ENCODE data around the gene SLC38A6.

Gene SLC38A6

DNA sequence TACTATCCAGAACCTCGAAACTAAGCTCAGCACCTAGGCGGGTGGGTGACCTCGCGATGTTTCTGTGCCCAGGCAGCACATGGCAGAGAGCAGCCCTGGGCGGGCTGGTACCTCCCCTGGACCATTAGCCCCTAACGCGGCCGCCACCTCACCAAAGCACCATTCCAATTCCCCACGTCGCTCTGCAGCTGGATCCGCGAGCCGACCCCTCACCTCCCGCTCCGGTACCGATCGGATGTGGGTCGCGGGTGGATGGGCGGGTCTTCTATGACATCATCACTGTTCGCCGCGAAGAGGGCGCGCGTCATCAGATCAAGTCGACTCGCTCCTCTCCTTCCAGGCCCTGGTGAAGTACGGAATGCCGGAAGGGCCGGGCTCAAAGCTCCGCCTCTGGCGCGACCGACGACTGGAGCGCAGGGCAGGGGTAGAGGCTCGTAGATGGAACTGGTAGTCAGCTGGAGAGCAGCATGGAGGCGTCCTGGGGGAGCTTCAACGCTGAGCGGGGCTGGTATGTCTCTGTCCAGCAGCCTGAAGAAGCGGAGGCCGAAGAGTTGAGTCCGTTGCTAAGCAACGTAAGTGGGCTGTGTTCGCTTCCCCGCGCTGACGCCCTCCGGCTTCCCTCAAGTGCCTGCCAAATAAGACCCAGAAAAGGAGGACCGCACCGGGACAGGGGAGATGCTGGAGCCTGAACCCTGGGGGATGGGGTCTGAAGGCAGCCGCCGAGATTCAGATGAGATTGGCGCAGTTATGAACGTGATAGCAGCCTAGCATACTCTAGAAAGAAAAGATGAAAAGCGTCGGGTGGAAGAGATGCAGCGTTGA is at the start of gene SLC38A6, which contains the start of gene TRMT5:
Gene SLC38A6 (plus strand): TSS at position 435 of the 822 bp plus-strand sequence. CDS start 33 bp downstream, at position 468.
Gene TRMT5 (minus strand): TSS at position 269 of the 822 bp plus-strand sequence. CDS start 106 bp downstream, at position 163.
- no peaks in the 10 kb centered on the region for H3K27me3 Mint-ChIP-seq

DNA sequence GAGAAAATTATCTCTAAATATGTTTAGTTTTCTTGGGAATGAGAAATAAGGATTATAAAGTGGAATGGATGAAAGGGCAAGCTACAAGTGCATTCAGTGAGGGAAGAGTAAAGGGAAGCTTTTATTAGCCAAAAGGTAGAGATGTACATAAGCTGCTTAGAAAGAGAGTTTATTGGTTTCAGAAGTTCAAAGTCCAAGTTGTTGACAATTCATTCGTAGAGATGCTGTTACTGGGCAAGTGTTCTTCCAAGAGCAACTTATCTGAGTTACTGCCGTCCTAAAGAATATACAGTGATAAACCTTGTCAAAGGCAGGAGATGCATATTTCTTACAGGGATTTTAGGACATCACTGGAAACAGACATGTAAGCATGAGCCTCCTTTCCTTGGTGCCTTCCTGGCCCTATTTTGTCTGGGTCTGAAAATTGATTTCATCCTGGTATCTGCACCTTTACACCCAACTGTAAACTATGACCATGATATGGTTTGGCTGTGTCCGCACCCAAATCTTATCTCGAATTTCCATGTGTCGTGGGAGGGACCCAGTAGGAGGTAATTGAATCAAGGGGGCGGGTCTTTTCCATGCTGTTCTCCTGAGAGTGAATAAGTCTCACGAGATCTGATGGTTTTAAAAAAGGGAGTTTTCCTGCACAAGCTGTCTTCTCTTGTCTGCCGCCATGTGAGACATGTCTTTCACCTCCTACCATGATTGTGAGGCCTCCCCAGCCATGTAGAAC is 47.0 kb upstream of the SLC38A6 start:
- no peaks in the 10 kb centered on the region for H3K27me3 Mint-ChIP-seq
- peaks cover 20% of the 10 kb centered on the region for H3K36me3 Mint-ChIP-seq
- no peak for ATAC-seq
- H3K9me3 Mint-ChIP-seq, result no peaks in the 10 kb centered on the region
- no peak overlapping the region for H3K4me3 Mint-ChIP-seq
- no peak overlapping the region for H3K27ac Mint-ChIP-seq
- H3K4me1 Mint-ChIP-seq, result no peaks in the 10 kb centered on the region

More for the DNA sequence above, at the start of gene SLC38A6, which contains the start of gene TRMT5:
- peak; percentile 93 for ATAC-seq
- H3K9me3 Mint-ChIP-seq, result no peaks in the 10 kb centered on the region
- H3K36me3 Mint-ChIP-seq, result peaks cover 27% of the 10 kb centered on the region
- H3K27ac Mint-ChIP-seq, result no peak within 1 kb of the TSS
- no peak within 1 kb of the TSS for H3K4me3 Mint-ChIP-seq
- peaks cover 16% of the 10 kb centered on the region for H3K4me1 Mint-ChIP-seq

DNA sequence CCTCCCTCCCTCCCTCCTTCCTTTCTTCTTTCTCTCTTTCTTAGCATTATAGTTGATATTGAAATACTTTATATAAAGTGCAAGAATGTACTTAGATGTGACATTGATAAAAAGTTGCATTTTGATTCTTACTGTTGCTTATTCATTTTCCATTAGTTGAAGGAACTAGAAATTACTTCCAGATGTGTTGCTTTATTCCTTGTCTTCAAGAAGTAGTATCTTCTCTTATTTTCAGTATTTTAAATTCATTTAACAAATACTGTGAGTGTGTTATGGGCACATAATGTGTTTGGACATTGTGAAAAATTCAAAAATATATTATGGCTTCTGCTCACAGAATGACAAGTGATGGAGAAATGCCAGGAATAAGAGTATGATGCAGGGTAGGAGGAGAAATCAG is 45.7 kb upstream of the SLC38A6 start:
- H3K4me1 Mint-ChIP-seq, result peaks cover 4% of the 10 kb centered on the region
- no peaks in the 10 kb centered on the region for H3K9me3 Mint-ChIP-seq
- ATAC-seq, result no peak
- no peak overlapping the region for H3K4me3 Mint-ChIP-seq
- H3K27me3 Mint-ChIP-seq, result no peaks in the 10 kb centered on the region
- no peak overlapping the region for H3K27ac Mint-ChIP-seq
- H3K36me3 Mint-ChIP-seq, result peaks cover 24% of the 10 kb centered on the region

DNA sequence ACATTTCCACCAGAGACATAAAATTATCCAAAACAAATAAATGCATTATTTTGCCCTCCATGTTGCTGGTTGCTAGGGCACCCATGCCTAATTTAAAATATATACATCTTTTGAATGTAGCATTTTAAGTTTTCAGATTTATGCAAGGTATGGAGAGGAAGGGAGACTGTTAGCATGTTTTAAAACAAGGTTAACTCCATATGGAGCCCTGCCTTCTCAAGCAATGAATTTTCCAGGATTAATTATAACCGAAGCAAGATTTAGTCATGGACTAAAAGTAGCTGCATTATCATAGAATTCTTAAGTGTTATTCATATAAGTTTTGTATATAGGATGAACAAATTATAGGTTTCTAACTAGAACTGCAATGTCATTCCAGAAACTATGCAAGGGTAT is 37.4 kb upstream of the SLC38A6 start:
- peaks cover 3% of the 10 kb centered on the region for H3K9me3 Mint-ChIP-seq
- H3K4me1 Mint-ChIP-seq, result peaks cover 16% of the 10 kb centered on the region
- H3K27ac Mint-ChIP-seq, result no peak overlapping the region
- ATAC-seq, result no peak
- H3K27me3 Mint-ChIP-seq, result no peaks in the 10 kb centered on the region
- peaks cover 33% of the 10 kb centered on the region for H3K36me3 Mint-ChIP-seq
- H3K4me3 Mint-ChIP-seq, result no peak overlapping the region

DNA sequence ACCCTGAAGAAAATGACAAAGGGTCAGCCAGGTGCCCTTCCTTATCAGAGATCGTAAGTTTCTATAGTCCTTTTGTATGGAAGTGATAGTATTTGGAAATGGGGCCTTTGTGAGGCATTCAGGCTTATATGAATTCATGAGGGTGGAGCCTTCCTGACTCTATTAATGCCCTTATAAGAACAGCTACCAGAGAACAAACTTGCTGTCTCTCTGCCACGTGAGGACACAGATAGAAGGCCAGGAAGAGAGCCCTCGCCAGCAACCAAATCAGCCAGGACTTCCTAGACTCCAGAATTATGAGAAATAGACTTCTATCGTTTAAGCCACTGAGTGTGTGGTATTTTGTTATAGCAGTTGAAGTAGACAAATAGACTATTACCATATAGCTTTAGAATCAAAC is 36.8 kb upstream of the SLC38A6 start:
- H3K4me3 Mint-ChIP-seq, result no peak overlapping the region
- no peak for ATAC-seq
- H3K27me3 Mint-ChIP-seq, result no peaks in the 10 kb centered on the region
- H3K27ac Mint-ChIP-seq, result no peak overlapping the region
- peaks cover 28% of the 10 kb centered on the region for H3K36me3 Mint-ChIP-seq
- peaks cover 3% of the 10 kb centered on the region for H3K9me3 Mint-ChIP-seq
- H3K4me1 Mint-ChIP-seq, result peaks cover 15% of the 10 kb centered on the region

DNA sequence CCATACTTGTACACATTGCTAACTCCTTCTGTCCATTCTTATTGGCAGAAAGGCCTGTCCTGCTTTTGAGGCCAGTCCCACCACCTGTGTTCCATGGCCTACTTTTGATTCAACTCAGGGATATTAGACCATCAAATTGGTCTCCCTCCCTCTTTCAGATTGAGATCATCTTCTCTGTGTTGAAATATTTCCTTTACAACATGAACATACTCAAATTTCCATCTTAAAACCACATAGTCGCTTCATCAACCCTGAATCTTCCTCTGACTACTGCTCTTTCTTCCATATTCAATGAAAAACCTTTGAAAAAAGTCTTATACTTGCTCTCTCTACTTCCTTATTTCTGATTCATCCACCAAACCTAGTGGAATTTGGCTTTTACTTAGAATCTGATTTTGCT is 35.1 kb upstream of the SLC38A6 start:
- no peak for ATAC-seq
- Mint-ChIP-seq H3K9me3 (peaks cover 3% of the 10 kb centered on the region), H3K4me3 (no peak overlapping the region), H3K36me3 (peaks cover 25% of the 10 kb centered on the region), H3K27me3 (no peaks in the 10 kb centered on the region), H3K27ac (peak overlapping the region; percentile 22), H3K4me1 (peaks cover 12% of the 10 kb centered on the region)

DNA sequence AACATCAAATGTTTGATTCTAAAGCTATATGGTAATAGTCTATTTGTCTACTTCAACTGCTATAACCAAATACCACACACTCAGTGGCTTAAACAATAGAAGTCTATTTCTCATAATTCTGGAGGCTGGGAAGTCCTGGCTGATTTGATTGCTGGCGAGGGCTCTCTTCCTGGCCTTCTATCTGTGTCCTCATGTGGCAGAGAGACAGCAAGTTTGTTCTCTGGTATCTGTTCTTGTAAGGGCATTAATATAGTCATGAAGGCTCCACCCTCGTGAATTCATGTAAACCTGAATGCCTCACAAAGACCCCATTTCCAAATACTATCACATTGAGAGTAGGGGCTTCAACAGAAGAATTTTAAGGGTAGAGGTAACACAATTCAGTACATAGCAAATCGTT is 34.3 kb upstream of the SLC38A6 start:
- no peak overlapping the region for H3K4me3 Mint-ChIP-seq
- peaks cover 12% of the 10 kb centered on the region for H3K4me1 Mint-ChIP-seq
- H3K9me3 Mint-ChIP-seq, result peaks cover 3% of the 10 kb centered on the region
- H3K36me3 Mint-ChIP-seq, result peaks cover 19% of the 10 kb centered on the region
- ATAC-seq, result no peak
- no peaks in the 10 kb centered on the region for H3K27me3 Mint-ChIP-seq
- peak overlapping the region; percentile 22 for H3K27ac Mint-ChIP-seq

DNA sequence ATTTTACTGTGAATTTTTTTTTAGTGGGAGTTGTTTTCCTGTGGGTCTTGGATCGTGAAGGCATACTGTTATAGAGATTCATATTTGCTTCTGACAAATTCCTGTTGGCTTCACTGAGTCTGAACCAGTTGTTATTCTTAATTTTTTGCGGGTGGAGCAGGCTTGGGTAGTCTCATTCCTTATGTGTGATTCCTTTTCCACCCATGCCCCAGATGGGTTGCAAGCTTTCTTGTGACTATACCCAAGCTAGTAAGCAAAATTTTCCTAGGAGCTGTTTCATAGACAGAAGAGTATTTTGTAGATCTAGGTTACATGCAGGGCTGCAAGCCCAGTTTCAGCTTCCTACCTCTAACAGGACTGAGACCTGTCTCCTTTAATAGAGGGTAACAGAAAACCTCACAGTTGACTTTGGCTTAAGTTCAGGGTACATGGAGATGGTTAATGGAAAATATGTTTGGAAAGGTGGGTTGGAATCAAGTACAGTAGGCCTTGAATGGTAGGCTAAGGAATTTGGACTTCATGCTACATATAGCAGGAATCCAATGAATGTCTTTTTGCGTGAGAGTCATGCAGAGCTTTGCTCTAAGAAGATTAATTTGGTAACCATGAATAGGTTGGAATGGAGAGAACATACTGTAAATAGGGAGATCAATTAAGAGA is 29.1 kb upstream of the SLC38A6 start:
- no peak for ATAC-seq

DNA sequence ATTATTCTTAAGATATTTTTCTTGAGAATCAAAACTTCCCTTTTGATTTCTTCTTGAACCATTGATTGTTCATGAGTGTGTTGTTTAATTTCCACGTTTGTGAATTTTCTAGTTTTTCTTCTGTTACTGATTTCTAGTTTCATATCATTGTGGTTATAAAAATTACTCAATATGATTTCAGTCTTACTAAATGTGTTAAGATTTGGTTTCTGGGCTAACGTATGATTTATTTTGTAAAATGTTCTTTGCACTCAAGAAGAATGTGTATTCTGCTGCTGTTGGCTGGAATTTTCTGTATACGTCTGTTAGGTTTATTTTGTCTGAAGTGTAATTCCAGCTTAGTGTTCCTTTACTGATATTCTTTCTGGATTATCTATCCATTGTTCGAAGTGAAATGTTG is 24.8 kb upstream of the SLC38A6 start:
- H3K4me1 Mint-ChIP-seq, result no peaks in the 10 kb centered on the region
- H3K27ac Mint-ChIP-seq, result no peak overlapping the region
- H3K36me3 Mint-ChIP-seq, result peaks cover 52% of the 10 kb centered on the region
- H3K4me3 Mint-ChIP-seq, result no peak overlapping the region
- H3K27me3 Mint-ChIP-seq, result no peaks in the 10 kb centered on the region
- ATAC-seq, result no peak
- H3K9me3 Mint-ChIP-seq, result peaks cover 28% of the 10 kb centered on the region

More for the DNA sequence above, 29.1 kb upstream of the SLC38A6 start:
- no peak overlapping the region for H3K27ac Mint-ChIP-seq
- peaks cover 20% of the 10 kb centered on the region for H3K36me3 Mint-ChIP-seq
- no peaks in the 10 kb centered on the region for H3K4me1 Mint-ChIP-seq
- no peak overlapping the region for H3K4me3 Mint-ChIP-seq
- H3K27me3 Mint-ChIP-seq, result no peaks in the 10 kb centered on the region
- peaks cover 12% of the 10 kb centered on the region for H3K9me3 Mint-ChIP-seq

DNA sequence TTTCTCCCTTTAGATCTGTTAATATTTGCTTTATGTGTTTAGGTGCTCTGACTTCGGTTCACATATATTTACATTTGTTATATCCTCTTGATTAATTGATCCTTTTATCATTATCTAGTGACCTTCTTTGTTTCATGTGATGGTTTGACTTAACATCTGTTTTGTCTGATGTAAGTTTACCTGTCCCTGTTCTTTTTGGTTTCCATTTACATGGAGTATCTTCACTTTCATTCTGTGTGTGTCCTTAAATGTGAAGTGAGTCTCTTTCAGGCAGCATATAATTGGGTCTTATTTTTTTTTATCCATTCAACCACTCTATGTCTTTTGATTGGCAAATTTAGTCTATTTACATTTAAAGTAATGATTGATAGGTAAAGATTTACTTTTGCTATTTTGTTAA is 24.4 kb upstream of the SLC38A6 start:
- no peaks in the 10 kb centered on the region for H3K4me1 Mint-ChIP-seq
- ATAC-seq, result no peak
- no peak overlapping the region for H3K27ac Mint-ChIP-seq
- peaks cover 28% of the 10 kb centered on the region for H3K9me3 Mint-ChIP-seq
- no peaks in the 10 kb centered on the region for H3K27me3 Mint-ChIP-seq
- peaks cover 57% of the 10 kb centered on the region for H3K36me3 Mint-ChIP-seq
- H3K4me3 Mint-ChIP-seq, result no peak overlapping the region

DNA sequence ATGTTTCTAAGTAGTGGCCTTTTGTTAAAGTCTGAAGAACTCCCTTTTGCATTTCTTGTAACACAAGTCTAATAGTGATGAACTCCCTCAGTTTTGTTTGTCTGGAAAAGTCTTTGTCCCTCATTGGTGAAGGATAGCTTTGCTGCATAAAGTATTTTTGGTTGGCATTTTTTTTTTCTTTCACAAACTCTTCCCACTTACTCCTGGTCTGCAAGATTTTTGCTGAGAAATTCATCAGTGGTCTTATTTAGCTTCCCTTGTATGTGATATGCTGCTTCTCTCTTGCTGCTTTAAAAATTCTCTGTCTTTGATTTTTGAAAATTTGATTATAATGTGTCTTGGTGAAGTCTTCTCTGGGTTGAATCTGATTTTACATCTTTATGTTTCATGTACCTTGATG is 22.9 kb upstream of the SLC38A6 start:
- no peak overlapping the region for H3K4me3 Mint-ChIP-seq
- H3K36me3 Mint-ChIP-seq, result peaks cover 57% of the 10 kb centered on the region

DNA sequence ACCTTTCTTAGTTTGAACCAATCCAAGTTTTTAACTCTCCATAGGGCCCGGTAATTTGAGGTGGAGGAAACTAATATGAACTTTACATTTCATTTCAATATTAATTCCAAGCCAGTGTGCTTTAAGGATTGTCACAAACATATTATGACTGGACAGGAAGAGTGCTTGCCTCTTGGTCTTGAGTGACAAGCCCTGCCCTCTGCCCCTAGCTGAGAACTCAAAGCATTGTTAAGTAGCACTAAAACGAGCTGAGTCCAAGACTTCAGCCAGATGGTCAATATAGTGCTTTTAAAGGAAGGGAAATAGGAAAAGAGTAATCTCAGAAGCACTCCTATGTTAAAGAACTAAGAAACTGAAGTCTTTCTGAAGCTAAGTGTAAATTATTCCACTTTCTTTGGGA is 17.3 kb upstream of the SLC38A6 start:
- H3K4me3 Mint-ChIP-seq, result no peak overlapping the region
- no peaks in the 10 kb centered on the region for H3K27me3 Mint-ChIP-seq
- H3K36me3 Mint-ChIP-seq, result peaks cover 28% of the 10 kb centered on the region
- H3K9me3 Mint-ChIP-seq, result peaks cover 9% of the 10 kb centered on the region
- no peak for ATAC-seq
- no peak overlapping the region for H3K27ac Mint-ChIP-seq
- H3K4me1 Mint-ChIP-seq, result no peaks in the 10 kb centered on the region

More for the DNA sequence above, 22.9 kb upstream of the SLC38A6 start:
- Mint-ChIP-seq H3K27me3 (no peaks in the 10 kb centered on the region), H3K4me1 (no peaks in the 10 kb centered on the region), H3K9me3 (peaks cover 28% of the 10 kb centered on the region), H3K27ac (no peak overlapping the region)
- no peak for ATAC-seq

DNA sequence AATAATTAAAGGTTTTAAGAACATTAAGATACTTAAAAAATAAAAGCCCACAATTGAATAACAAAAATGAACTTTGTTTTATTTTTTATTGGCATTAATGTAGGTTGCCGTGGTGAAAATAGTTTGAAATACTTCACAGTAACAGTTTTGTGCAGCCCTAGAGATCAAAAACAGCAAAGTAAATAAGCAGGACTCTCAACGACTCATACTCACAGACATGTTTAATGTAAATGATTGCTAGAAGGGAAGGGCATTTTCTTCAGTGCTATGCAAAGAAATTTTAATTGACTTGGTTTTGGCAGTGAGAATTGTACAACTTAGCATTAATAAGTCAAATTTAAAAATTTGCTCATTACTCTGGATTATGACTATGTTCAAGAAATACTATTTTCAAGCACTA is 16.1 kb upstream of the SLC38A6 start:
- Mint-ChIP-seq H3K27ac (no peak overlapping the region), H3K27me3 (no peaks in the 10 kb centered on the region), H3K4me3 (no peak overlapping the region), H3K36me3 (peaks cover 17% of the 10 kb centered on the region), H3K9me3 (peaks cover 5% of the 10 kb centered on the region), H3K4me1 (no peaks in the 10 kb centered on the region)
- ATAC-seq, result no peak

DNA sequence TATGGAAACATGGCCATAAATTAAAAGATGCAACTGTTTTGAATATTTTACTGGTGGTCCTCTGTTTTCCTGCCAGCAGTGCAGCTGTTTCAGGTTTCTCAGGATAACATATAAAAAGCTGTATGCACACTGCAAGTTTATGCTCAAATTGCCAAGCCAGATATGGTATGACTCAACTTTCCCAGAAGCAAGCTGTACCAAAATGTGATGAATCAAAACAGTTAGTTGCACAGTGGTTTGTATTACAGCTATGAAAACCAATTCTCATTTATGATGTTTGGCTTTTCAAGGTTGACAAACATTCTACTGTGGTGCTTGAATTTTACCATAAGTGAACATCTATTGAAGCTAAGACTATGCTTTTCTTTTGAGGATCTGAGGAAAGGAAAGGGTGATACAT is 15.6 kb upstream of the SLC38A6 start:
- Mint-ChIP-seq H3K4me1 (no peaks in the 10 kb centered on the region), H3K9me3 (peaks cover 3% of the 10 kb centered on the region), H3K27me3 (no peaks in the 10 kb centered on the region), H3K36me3 (peaks cover 12% of the 10 kb centered on the region), H3K4me3 (no peak overlapping the region), H3K27ac (no peak overlapping the region)
- no peak for ATAC-seq

DNA sequence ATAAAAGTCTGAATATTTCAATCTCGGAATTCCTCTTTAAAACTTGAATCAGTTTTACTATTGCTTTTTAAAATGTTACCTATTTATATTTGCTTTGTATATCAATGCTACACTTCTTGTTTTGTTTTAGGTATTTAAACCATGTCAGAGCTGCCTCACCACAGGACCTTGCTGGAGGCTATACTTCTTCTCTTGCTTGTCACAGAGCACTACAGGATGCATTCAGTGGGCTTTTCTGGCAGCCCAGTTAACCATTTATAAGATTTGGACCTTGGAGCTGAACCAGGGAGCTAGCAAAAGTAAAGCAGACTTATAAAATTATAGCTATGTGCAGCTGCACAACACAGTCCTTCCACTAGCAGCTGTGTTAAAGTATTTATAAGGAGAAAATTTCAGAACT is 12.9 kb upstream of the SLC38A6 start:
- H3K27ac Mint-ChIP-seq, result no peak overlapping the region
- ATAC-seq, result no peak
- H3K9me3 Mint-ChIP-seq, result no peaks in the 10 kb centered on the region
- H3K36me3 Mint-ChIP-seq, result peaks cover 9% of the 10 kb centered on the region
- no peak overlapping the region for H3K4me3 Mint-ChIP-seq
- no peaks in the 10 kb centered on the region for H3K4me1 Mint-ChIP-seq
- H3K27me3 Mint-ChIP-seq, result no peaks in the 10 kb centered on the region

All from stimulated activated memory B cell treated with anti-CD40 and anti-IgM and Interleukin-4, amounts not matched to agents 10 μg/mL and 1 μg/mL and 100 μg/mL, for 72 hours (primary cell).